Measurements from ENCODE around the gene ACOD1. TPM values are rescaled to one million over a fixed set of nuclear protein-coding genes. Genes with fewer than 3 reads are reported as not detected.

The ACOD1 gene
- total RNA-seq, 1 donor from 2014 or later, result not detected

- Mint-ChIP-seq H3K36me3 (ENCODE audit: unreplicated experiment) (peaks cover 11% of the 10 kb centered on the region), H3K4me1 (ENCODE audit: unreplicated experiment) (peaks cover 26% of the 10 kb centered on the region), H3K27ac (ENCODE audit: unreplicated experiment) (peak within 1 kb of the TSS; percentile 94), H3K9me3 (ENCODE audit: unreplicated experiment) (no peaks in the 10 kb centered on the region), H3K27me3 (ENCODE audit: unreplicated experiment) (peaks cover 7% of the 10 kb centered on the region), H3K4me3 (ENCODE audit: unreplicated experiment) (peak within 1 kb of the TSS; percentile 93)
- TF ChIP-seq CTCF (IDR thresholded peaks at IDR 0.05), result no peak
- DNase-seq (ENCODE audit: extremely low spot score, unreplicated experiment), result peak; percentile 98
Measured at GRCh38 chr13:76991796-76992547, 43.7 kb downstream of the ACOD1 start, which contains the start of gene CLN5. TSS of gene CLN5 (plus strand) at chr13:76992081. CDS start at chr13:76992099, 18 bp downstream.

GRCh38 chr13:76992548-76993001 lies 44.3 kb downstream of the ACOD1 start:
- H3K4me3 Mint-ChIP-seq (ENCODE audit: unreplicated experiment), result peak overlapping the region; percentile 93
- TF ChIP-seq CTCF (IDR thresholded peaks at IDR 0.05), result no peak
- no peaks in the 10 kb centered on the region for H3K9me3 Mint-ChIP-seq (ENCODE audit: unreplicated experiment)
- peaks cover 16% of the 10 kb centered on the region for H3K36me3 Mint-ChIP-seq (ENCODE audit: unreplicated experiment)
- H3K27ac Mint-ChIP-seq (ENCODE audit: unreplicated experiment), result peak overlapping the region; percentile 93
- DNase-seq (ENCODE audit: extremely low spot score, unreplicated experiment), result no peak
- peaks cover 3% of the 10 kb centered on the region for H3K27me3 Mint-ChIP-seq (ENCODE audit: unreplicated experiment)
- H3K4me1 Mint-ChIP-seq (ENCODE audit: unreplicated experiment), result peaks cover 26% of the 10 kb centered on the region

DNA sequence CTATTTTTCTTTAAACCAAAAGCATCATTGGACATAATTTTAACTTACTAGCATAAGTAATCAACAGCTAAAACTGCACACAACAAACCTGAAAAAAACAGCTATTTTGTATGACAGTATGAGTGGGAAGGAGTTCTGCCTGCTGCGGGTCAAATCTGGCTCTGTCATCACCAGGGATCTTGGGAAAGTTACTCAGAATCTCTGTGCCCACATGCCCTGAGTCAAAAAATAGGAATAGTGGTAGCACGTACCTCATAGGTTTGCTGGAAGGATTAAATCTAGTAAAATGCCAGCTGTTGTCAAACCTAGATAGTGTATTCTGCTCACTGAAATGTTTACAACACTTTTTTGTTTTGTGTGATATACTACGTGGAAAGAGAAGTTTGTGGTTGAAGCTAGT lies 44.7 kb downstream of the ACOD1 start:
- H3K27ac Mint-ChIP-seq (ENCODE audit: unreplicated experiment), result peak overlapping the region; percentile 93

DNA sequence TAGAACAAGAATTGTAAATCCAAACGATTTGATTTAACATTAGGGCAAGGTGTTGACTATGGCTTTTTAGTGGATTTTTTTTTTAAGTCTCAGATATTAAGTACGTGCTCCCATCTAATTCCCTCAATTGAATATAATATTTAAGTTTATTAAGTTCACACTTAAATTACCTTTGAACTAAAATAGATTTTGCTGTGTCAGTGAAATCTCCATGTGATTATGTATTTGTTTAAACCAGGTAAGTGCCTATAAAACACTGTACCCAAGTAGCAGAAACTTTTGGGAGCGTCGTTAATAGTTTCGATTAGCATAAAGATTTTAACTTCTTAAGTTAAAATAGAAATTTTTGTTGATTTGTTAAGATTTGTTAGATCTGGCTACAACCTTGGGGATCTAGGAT lies 45.2 kb downstream of the ACOD1 start:
- H3K9me3 Mint-ChIP-seq (ENCODE audit: unreplicated experiment), result no peaks in the 10 kb centered on the region
- H3K27me3 Mint-ChIP-seq (ENCODE audit: unreplicated experiment), result no peaks in the 10 kb centered on the region
- no peak for DNase-seq (ENCODE audit: extremely low spot score, unreplicated experiment)
- H3K36me3 Mint-ChIP-seq (ENCODE audit: unreplicated experiment), result peaks cover 22% of the 10 kb centered on the region
- peaks cover 26% of the 10 kb centered on the region for H3K4me1 Mint-ChIP-seq (ENCODE audit: unreplicated experiment)
- no peak for TF ChIP-seq CTCF (IDR thresholded peaks at IDR 0.05)
- H3K4me3 Mint-ChIP-seq (ENCODE audit: unreplicated experiment), result peak overlapping the region; percentile 93
- H3K27ac Mint-ChIP-seq (ENCODE audit: unreplicated experiment), result peak overlapping the region; percentile 93

More for the DNA sequence above, 44.7 kb downstream of the ACOD1 start:
- H3K27me3 Mint-ChIP-seq (ENCODE audit: unreplicated experiment), result peaks cover 3% of the 10 kb centered on the region
- H3K9me3 Mint-ChIP-seq (ENCODE audit: unreplicated experiment), result no peaks in the 10 kb centered on the region
- H3K4me3 Mint-ChIP-seq (ENCODE audit: unreplicated experiment), result peak overlapping the region; percentile 93
- H3K36me3 Mint-ChIP-seq (ENCODE audit: unreplicated experiment), result peaks cover 17% of the 10 kb centered on the region
- no peak for DNase-seq (ENCODE audit: extremely low spot score, unreplicated experiment)
- H3K4me1 Mint-ChIP-seq (ENCODE audit: unreplicated experiment), result peaks cover 26% of the 10 kb centered on the region
- TF ChIP-seq CTCF (IDR thresholded peaks at IDR 0.05), result no peak

- no peaks in the 10 kb centered on the region for H3K9me3 Mint-ChIP-seq (ENCODE audit: unreplicated experiment)
Measured at GRCh38 chr13:76994281-76994680, 46.0 kb downstream of the ACOD1 start.

More at GRCh38 chr13:76994281-76994680, 46.0 kb downstream of the ACOD1 start:
- no peak for TF ChIP-seq CTCF (IDR thresholded peaks at IDR 0.05)
- Mint-ChIP-seq H3K27ac (ENCODE audit: unreplicated experiment) (no peak overlapping the region), H3K36me3 (ENCODE audit: unreplicated experiment) (peaks cover 30% of the 10 kb centered on the region), H3K27me3 (ENCODE audit: unreplicated experiment) (no peaks in the 10 kb centered on the region), H3K4me1 (ENCODE audit: unreplicated experiment) (peaks cover 26% of the 10 kb centered on the region), H3K4me3 (ENCODE audit: unreplicated experiment) (peak overlapping the region; percentile 20)
- DNase-seq (ENCODE audit: extremely low spot score, unreplicated experiment), result no peak
